ENCODE results near the gene TMPRSS12.
"Not testable (repeated sequence)": the region's sequence is repeated elsewhere in the genome, so short reads cannot be mapped to it uniquely, and the experiment has no call there.

The TMPRSS12 gene

GRCh38 chr12:50868881-50869280 is 26.2 kb downstream of the TMPRSS12 start:
- H3K27me3 ChIP-seq (ENCODE audit: control insufficient read depth, insufficient read depth, low read length); H3K9me3 ChIP-seq (ENCODE audit: control insufficient read depth, low read length); H3K9ac ChIP-seq (ENCODE audit: low read length); H3K4me3 ChIP-seq (ENCODE audit: low read length); H3K36me3 ChIP-seq (ENCODE audit: control insufficient read depth, insufficient read depth, low read length); H3K4me1 ChIP-seq (ENCODE audit: control insufficient read depth, insufficient read depth, low read length): not testable (repeated sequence)

- H3K27me3 ChIP-seq (ENCODE audit: control insufficient read depth, insufficient read depth, low read length), result no peaks in the 10 kb centered on the region
- no peak overlapping the region for H3K9ac ChIP-seq (ENCODE audit: low read length)
- H3K4me1 ChIP-seq (ENCODE audit: control insufficient read depth, insufficient read depth, low read length), result no peaks in the 10 kb centered on the region
- H3K4me3 ChIP-seq (ENCODE audit: low read length), result no peak overlapping the region
- H3K36me3 ChIP-seq (ENCODE audit: control insufficient read depth, insufficient read depth, low read length), result no peaks in the 10 kb centered on the region
- no peaks in the 10 kb centered on the region for H3K9me3 ChIP-seq (ENCODE audit: control insufficient read depth, low read length)
These were observed 39.8 kb downstream of the TMPRSS12 start for GRCh38 chr12:50882563-50882962.

- Histone ChIP-seq H3K9me3 (ENCODE audit: control insufficient read depth, low read length) (no peaks in the 10 kb centered on the region), H3K4me3 (ENCODE audit: low read length) (no peak overlapping the region), H3K27me3 (ENCODE audit: control insufficient read depth, insufficient read depth, low read length) (no peaks in the 10 kb centered on the region), H3K4me1 (ENCODE audit: control insufficient read depth, insufficient read depth, low read length) (peaks cover 4% of the 10 kb centered on the region), H3K36me3 (ENCODE audit: control insufficient read depth, insufficient read depth, low read length) (no peaks in the 10 kb centered on the region), H3K9ac (ENCODE audit: low read length) (no peak overlapping the region)
These were observed 44.5 kb downstream of the TMPRSS12 start for GRCh38 chr12:50887191-50887590.

GRCh38 chr12:50888666-50889065 is 45.9 kb downstream of the TMPRSS12 start:
- H3K9ac ChIP-seq (ENCODE audit: low read length), result no peak overlapping the region
- H3K4me1 ChIP-seq (ENCODE audit: control insufficient read depth, insufficient read depth, low read length), result peaks cover 4% of the 10 kb centered on the region
- no peak overlapping the region for H3K4me3 ChIP-seq (ENCODE audit: low read length)
- no peaks in the 10 kb centered on the region for H3K36me3 ChIP-seq (ENCODE audit: control insufficient read depth, insufficient read depth, low read length)
- no peaks in the 10 kb centered on the region for H3K9me3 ChIP-seq (ENCODE audit: control insufficient read depth, low read length)
- no peaks in the 10 kb centered on the region for H3K27me3 ChIP-seq (ENCODE audit: control insufficient read depth, insufficient read depth, low read length)

- H3K27me3 ChIP-seq (ENCODE audit: control insufficient read depth, insufficient read depth, low read length), result no peaks in the 10 kb centered on the region
- H3K9me3 ChIP-seq (ENCODE audit: control insufficient read depth, low read length), result no peaks in the 10 kb centered on the region
- H3K9ac ChIP-seq (ENCODE audit: low read length), result no peak overlapping the region
- no peak overlapping the region for H3K4me3 ChIP-seq (ENCODE audit: low read length)
- no peaks in the 10 kb centered on the region for H3K36me3 ChIP-seq (ENCODE audit: control insufficient read depth, insufficient read depth, low read length)
- peaks cover 2% of the 10 kb centered on the region for H3K4me1 ChIP-seq (ENCODE audit: control insufficient read depth, insufficient read depth, low read length)
These were observed 51.5 kb downstream of the TMPRSS12 start for GRCh38 chr12:50894241-50894640.

GRCh38 chr12:50901685-50902113 is 59.0 kb downstream of the TMPRSS12 start:
- no peaks in the 10 kb centered on the region for H3K4me1 ChIP-seq (ENCODE audit: control insufficient read depth, insufficient read depth, low read length)
- H3K9ac ChIP-seq (ENCODE audit: low read length), result no peak overlapping the region
- H3K9me3 ChIP-seq (ENCODE audit: control insufficient read depth, low read length), result no peaks in the 10 kb centered on the region
- H3K27me3 ChIP-seq (ENCODE audit: control insufficient read depth, insufficient read depth, low read length), result no peaks in the 10 kb centered on the region
- no peak overlapping the region for H3K4me3 ChIP-seq (ENCODE audit: low read length)
- H3K36me3 ChIP-seq (ENCODE audit: control insufficient read depth, insufficient read depth, low read length), result no peaks in the 10 kb centered on the region

GRCh38 chr12:50908479-50908878 is 65.8 kb downstream of the TMPRSS12 start:
- H3K4me3 ChIP-seq (ENCODE audit: low read length); H3K36me3 ChIP-seq (ENCODE audit: control insufficient read depth, insufficient read depth, low read length); H3K9me3 ChIP-seq (ENCODE audit: control insufficient read depth, low read length); H3K9ac ChIP-seq (ENCODE audit: low read length); H3K27me3 ChIP-seq (ENCODE audit: control insufficient read depth, insufficient read depth, low read length); H3K4me1 ChIP-seq (ENCODE audit: control insufficient read depth, insufficient read depth, low read length): not testable (repeated sequence)

GRCh38 chr12:50912361-50912760 is 69.6 kb downstream of the TMPRSS12 start:
- not testable (repeated sequence) for H3K36me3 ChIP-seq (ENCODE audit: control insufficient read depth, insufficient read depth, low read length); H3K9ac ChIP-seq (ENCODE audit: low read length); H3K27me3 ChIP-seq (ENCODE audit: control insufficient read depth, insufficient read depth, low read length); H3K4me1 ChIP-seq (ENCODE audit: control insufficient read depth, insufficient read depth, low read length); H3K9me3 ChIP-seq (ENCODE audit: control insufficient read depth, low read length); H3K4me3 ChIP-seq (ENCODE audit: low read length)

GRCh38 chr12:50913224-50913623 is 70.5 kb downstream of the TMPRSS12 start:
- Histone ChIP-seq H3K27me3 (ENCODE audit: control insufficient read depth, insufficient read depth, low read length) (no peaks in the 10 kb centered on the region), H3K36me3 (ENCODE audit: control insufficient read depth, insufficient read depth, low read length) (no peaks in the 10 kb centered on the region), H3K9ac (ENCODE audit: low read length) (no peak overlapping the region), H3K9me3 (ENCODE audit: control insufficient read depth, low read length) (peaks cover 5% of the 10 kb centered on the region), H3K4me3 (ENCODE audit: low read length) (no peak overlapping the region), H3K4me1 (ENCODE audit: control insufficient read depth, insufficient read depth, low read length) (no peaks in the 10 kb centered on the region)

GRCh38 chr12:50914872-50915484 is 72.3 kb downstream of the TMPRSS12 start:
- Histone ChIP-seq H3K9ac (ENCODE audit: low read length) (no peak overlapping the region), H3K36me3 (ENCODE audit: control insufficient read depth, insufficient read depth, low read length) (no peaks in the 10 kb centered on the region), H3K27me3 (ENCODE audit: control insufficient read depth, insufficient read depth, low read length) (no peaks in the 10 kb centered on the region), H3K9me3 (ENCODE audit: control insufficient read depth, low read length) (peaks cover 5% of the 10 kb centered on the region), H3K4me3 (ENCODE audit: low read length) (no peak overlapping the region), H3K4me1 (ENCODE audit: control insufficient read depth, insufficient read depth, low read length) (no peaks in the 10 kb centered on the region)

- Histone ChIP-seq H3K27me3 (ENCODE audit: control insufficient read depth, insufficient read depth, low read length) (no peaks in the 10 kb centered on the region), H3K4me1 (ENCODE audit: control insufficient read depth, insufficient read depth, low read length) (no peaks in the 10 kb centered on the region), H3K9ac (ENCODE audit: low read length) (no peak overlapping the region), H3K36me3 (ENCODE audit: control insufficient read depth, insufficient read depth, low read length) (no peaks in the 10 kb centered on the region), H3K9me3 (ENCODE audit: control insufficient read depth, low read length) (peaks cover 5% of the 10 kb centered on the region), H3K4me3 (ENCODE audit: low read length) (no peak overlapping the region)
These were observed 73.6 kb downstream of the TMPRSS12 start for GRCh38 chr12:50916292-50916691.

- Histone ChIP-seq H3K9me3 (ENCODE audit: control insufficient read depth, low read length) (peaks cover 5% of the 10 kb centered on the region), H3K4me3 (ENCODE audit: low read length) (no peak overlapping the region), H3K9ac (ENCODE audit: low read length) (no peak overlapping the region), H3K36me3 (ENCODE audit: control insufficient read depth, insufficient read depth, low read length) (no peaks in the 10 kb centered on the region), H3K4me1 (ENCODE audit: control insufficient read depth, insufficient read depth, low read length) (peaks cover 4% of the 10 kb centered on the region), H3K27me3 (ENCODE audit: control insufficient read depth, insufficient read depth, low read length) (no peaks in the 10 kb centered on the region)
These were observed 76.0 kb downstream of the TMPRSS12 start for GRCh38 chr12:50918584-50919316.
